Mesangial cell (primary cell): Measurements from ENCODE around the gene TUBB4A. TPM values are rescaled to one million over a fixed set of nuclear protein-coding genes. Genes with fewer than 3 reads are reported as not detected.

ENCODE experiments used
- total RNA-seq: library from RNA; depleted of rRNA; stranded (reverse); fragments of >200 nt; gene quantifications from 2 replicates; pipeline ENCODE4 v1.2.3, GENCODE V29; 2015

The TUBB4A gene
- 4.6 and 15.2 TPM in 2 replicates for total RNA-seq

GRCh38 chr19:6501740-6502648, at the start of gene TUBB4A:
TUBB4A (minus strand) TSS chr19:6502309; CDS start chr19:6502212, 97 bp downstream.

DNA sequence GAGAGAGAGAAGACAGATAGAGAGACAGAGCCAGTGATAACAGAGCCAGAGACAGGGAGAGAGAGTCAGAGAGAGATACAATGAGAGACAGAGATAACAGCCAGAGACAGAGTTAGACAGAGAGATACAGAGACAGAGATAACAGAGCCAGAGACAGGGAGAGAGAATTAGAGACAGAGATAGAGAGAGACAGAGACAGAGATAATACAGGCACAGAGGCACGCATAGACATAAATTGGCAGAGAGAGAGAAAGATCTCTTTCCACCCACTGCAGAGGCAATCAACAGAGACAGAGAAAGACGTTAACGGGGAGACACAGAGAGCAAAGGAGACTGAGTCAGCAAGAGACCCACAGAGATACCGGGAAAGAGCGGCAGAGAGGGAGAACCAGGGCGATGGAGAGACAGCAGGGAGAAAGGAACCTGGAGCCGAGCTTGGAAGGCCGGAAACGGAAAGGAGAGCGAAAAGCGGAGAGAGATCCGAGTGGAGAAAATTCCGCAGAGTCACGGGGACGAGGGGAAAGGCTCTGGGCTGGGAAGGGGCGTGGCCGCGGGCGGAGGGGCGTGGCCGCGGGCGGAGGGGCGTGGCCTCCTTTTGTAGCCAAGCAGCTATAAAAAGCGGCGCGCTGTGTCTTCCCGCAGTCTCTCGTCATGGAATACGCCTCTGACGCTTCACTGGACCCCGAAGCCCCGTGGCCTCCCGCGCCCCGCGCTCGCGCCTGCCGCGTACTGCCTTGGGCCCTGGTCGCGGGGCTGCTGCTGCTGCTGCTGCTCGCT, 28.5 kb upstream of the TUBB4A start, which contains the start of gene TNFSF9:
TSS of gene TNFSF9 (plus strand) at position 641 of the 777 bp plus-strand sequence. CDS start at position 652, 11 bp downstream.

GRCh38 chr19:6481541-6482342, 20.4 kb downstream of the TUBB4A start, which contains the start of gene DENND1C:
DENND1C (minus strand) TSS chr19:6481787; CDS start chr19:6481695, 92 bp downstream.

DNA sequence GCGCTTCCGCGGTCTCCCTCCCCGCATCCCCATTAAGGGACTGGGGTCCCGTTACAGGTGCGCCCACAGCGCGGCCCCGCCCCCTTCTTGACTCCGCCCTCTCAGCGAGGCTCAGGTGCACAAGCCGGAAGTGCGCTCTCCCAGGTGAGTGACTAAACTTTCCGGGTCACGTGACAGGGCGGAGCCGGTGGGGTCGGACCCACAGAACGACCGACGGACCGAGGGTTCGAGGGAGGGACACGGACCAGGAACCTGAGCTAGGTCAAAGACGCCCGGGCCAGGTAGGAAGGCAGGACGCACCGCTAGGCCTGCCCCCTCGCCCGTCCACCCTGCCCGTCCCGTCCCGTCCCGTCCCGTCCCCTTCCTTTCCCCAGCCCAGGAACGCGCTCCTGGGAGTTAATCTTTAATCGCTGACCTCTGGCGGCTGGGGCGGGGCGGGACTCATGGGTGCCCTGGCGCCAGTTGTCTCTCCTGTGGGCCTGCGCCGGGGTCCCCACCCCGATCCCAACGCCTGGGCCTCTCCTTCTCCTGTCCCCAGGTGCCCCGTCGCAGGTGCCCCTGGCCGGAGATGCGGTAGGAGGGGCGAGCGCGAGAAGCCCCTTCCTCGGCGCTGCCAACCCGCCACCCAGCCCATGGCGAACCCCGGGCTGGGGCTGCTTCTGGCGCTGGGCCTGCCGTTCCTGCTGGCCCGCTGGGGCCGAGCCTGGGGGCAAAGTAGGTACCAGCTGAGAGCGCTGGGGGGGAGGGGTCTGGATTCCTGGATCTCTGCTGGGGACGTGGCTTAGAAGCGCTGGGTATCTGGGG, 37.8 kb downstream of the TUBB4A start, which contains the start of gene CRB3:
TSS of gene CRB3 (plus strand) at position 202 of the 804 bp plus-strand sequence. CDS start at position 633, 431 bp downstream.

DNA sequence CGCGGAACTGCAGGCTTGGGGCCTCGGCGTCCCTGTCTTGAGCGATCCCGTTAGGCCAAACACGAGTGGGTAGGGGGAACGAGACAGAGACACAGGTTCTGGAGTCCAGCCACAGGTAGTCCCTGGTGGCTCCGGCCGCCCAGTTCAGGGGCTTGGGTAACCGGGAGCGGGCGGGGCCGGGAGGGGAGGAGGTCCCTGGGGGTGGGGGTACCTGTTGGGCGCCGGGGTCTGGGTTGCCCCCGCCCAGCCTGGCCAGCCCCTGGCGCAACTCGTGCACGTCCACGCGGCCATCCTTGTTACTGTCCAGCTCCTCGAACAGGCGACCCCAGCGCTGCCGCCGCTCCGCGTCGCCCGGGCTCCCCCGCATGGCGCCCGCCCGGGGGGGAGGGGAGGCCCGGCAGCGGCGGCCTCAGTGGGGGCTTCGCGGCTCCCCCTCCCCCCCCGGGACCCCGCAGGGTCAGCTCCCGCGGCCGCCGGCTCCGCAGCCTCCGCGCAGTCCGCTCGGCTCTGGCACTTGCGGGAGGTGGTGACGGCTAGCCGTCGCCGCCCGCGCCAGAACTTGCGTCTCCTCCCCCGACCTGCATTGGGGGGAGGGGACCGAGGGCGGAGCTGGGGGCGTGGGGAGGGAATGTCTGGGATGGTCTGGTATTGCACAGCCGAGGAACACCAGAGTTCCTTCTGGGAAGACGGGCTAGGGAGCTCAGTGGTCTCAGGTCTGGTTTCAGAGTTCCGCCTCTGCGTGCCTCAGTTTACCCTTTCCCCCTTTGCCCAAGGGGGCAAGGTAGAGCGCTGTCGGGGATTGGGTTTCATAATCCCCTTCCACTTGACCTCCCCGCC, 42.6 kb downstream of the TUBB4A start, which contains the start of gene SLC25A23:
TSS of gene SLC25A23 (minus strand) at position 531 of the 837 bp plus-strand sequence. CDS start at position 367, 164 bp downstream.

Other genes starting within 250 kb of the TUBB4A start
- gene MLLT1, start 222.3 kb downstream of the TUBB4A start, total RNA-seq = 29.8 and 40.4 TPM in 2 replicates
- not detected in 2 replicates for gene ACER1, start 168.7 kb downstream of the TUBB4A start, total RNA-seq
- gene CLPP, start 140.8 kb downstream of the TUBB4A start, total RNA-seq = 203 and 247 TPM in 2 replicates
- 75.1 and 134 TPM in 2 replicates for gene ALKBH7, start 129.5 kb downstream of the TUBB4A start, total RNA-seq
- gene PSPN, start 126.4 kb downstream of the TUBB4A start, total RNA-seq = 0.65 and 2.9 TPM in 2 replicates
- 39.4 and 44.6 TPM in 2 replicates for gene GTF2F1, start 109.1 kb downstream of the TUBB4A start, total RNA-seq
- gene KHSRP, start 77.5 kb downstream of the TUBB4A start, total RNA-seq = 177 and 285 TPM in 2 replicates
- gene SLC25A41, start 68.5 kb downstream of the TUBB4A start, total RNA-seq = not detected in 2 replicates
- gene SLC25A23, start 42.5 kb downstream of the TUBB4A start, total RNA-seq = 76.3 and 177 TPM in 2 replicates
- 33.6 and 79.1 TPM in 2 replicates for gene CRB3, start 38.0 kb downstream of the TUBB4A start, total RNA-seq
- gene DENND1C, start 20.5 kb downstream of the TUBB4A start, total RNA-seq = 0.81 and 2.0 TPM in 2 replicates
- gene TNFSF9, start 28.7 kb upstream of the TUBB4A start, total RNA-seq = 20.9 and 28.5 TPM in 2 replicates
- gene CD70, start 88.8 kb upstream of the TUBB4A start, total RNA-seq = 70.9 and 153 TPM in 2 replicates
- gene TNFSF14, start 167.9 kb upstream of the TUBB4A start, total RNA-seq = not detected in 2 replicates
- gene C3, start 218.3 kb upstream of the TUBB4A start, total RNA-seq = 0.49 and 10.9 TPM in 2 replicates
- gene GPR108, start 235.3 kb upstream of the TUBB4A start, total RNA-seq = 40.2 and 49.4 TPM in 2 replicates
- 44.8 and 60.2 TPM in 2 replicates for gene TRIP10, start 237.4 kb upstream of the TUBB4A start, total RNA-seq